KG1 (cell line): ENCODE data around the gene MTARC2.

Source experiments
- DNase-seq: peaks from one replicate; lab custom pipeline; 2025; lab: John Stamatoyannopoulos, UW

The MTARC2 gene

GRCh38 chr1:220828179-220828490, 80.0 kb downstream of the MTARC2 start:
- DNase-seq = no peak

DNA sequence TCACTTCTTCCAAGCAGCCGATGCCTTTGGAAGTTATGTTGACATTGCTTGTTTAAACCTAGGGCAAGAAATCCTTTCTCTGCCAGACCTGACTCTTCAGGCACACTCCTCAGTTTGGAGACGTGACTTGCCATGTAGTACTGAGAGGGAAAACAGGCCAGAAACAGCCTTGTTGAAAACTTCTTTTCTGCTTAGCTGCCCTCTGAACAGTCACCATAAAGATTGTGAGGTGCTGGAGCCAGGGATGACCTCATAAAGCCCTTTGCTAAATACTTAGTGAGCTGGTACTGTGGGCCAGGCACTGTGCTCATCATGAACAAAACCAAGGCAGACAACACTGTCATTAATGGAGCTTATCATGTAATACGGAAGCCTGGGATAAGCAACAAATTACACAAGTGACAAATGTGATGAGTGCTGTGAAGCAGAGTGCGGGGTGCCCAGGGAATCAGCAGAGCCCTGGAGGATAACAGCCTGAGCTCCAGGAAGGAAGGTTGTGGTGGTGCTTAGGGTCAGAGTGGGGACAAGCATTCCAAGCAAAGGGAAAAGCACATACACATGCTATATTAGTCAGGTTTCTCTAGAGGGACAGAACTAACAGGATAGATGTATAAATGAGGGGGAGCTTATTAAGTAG, 80.9 kb downstream of the MTARC2 start:
- no peak for DNase-seq

DNA sequence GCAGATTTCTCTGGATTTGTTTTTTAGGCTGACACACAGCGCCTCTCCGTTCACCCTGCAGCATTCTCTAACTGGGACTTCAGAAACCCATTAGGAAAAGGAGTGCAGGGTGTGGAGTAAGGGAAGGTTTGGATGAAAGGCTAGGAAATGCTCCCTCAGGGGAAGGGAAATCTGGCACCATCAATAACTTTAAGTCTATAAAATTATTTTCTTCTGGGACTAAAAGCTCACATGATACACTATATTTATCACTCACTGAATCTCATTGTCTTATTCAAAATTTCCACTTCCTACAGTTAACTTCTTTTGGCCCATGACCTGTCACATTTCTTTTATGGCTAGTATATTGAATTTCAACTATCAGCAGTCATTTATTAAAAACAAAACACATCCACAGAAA, 85.3 kb downstream of the MTARC2 start:
- no peak for DNase-seq
